PC-9 (cell line): Measurements from ENCODE around the gene GSTM1. TPM values are rescaled to one million over a fixed set of nuclear protein-coding genes. Genes with fewer than 3 reads are reported as not detected.

ENCODE experiments used
- BruUV-seq: library from RNA; stranded (reverse); fragments of 400-500 nt; replicated peaks from 2 replicates; lab custom pipeline; 2021; lab: Mats Ljungman, UMichigan
- CTCF ChIA-PET: fragments of 300-600 bp; sonication (Branson Sonifier 250); formaldehyde crosslinking; loops from one replicate; lab custom pipeline; 2022; ENCODE audit warnings: antibody characterized with exemption; lab: Charles Lee
- POLR2A ChIA-PET: fragments of 300-600 bp; sonication (Branson Sonifier 250); formaldehyde crosslinking; loops from one replicate; lab custom pipeline; 2022; ENCODE audit warnings: antibody characterized with exemption; ENCODE audit not compliant: unreplicated experiment; lab: Charles Lee
- DNase-seq, 2 experiments: peaks; one replicate each; pipeline versions ENCODE4 v3.0.0 to v3.0.0-alpha.2; 2015 to 2022; ENCODE audit warnings: mixed read lengths in 1 of 2
- H2AFZ ChIP-seq: fragments of 200-600 bp; sonication (generic); 2 replicates; pipeline ENCODE4 v1.8.1; 2017; ENCODE audit warnings: antibody characterized with exemption
- H3F3A ChIP-seq: fragments of 200-600 bp; sonication (generic); 2 replicates; pipeline ENCODE4 v1.8.1; 2017; ENCODE audit warnings: antibody characterized with exemption, mild to moderate bottlenecking, low read depth; ENCODE audit not compliant: insufficient read depth
- H3K27ac ChIP-seq: fragments of 200-600 bp; sonication (generic); 2 replicates; pipeline ENCODE4 v1.6.1; 2016; ENCODE audit warnings: mixed run types
- H3K27me3 ChIP-seq: fragments of 200-600 bp; sonication (generic); 2 replicates; pipeline ENCODE4 v1.6.1; 2016; ENCODE audit warnings: low read depth, mixed run types; ENCODE audit not compliant: insufficient read depth
- H3K36me3 ChIP-seq: fragments of 200-600 bp; sonication (generic); 2 replicates; pipeline ENCODE4 v1.6.1; 2016; ENCODE audit warnings: low read depth, mixed run types
- H3K4me1 ChIP-seq: fragments of 200-600 bp; sonication (generic); replicated peaks from 2 replicates; pipeline ENCODE4 v1.6.1; 2016; ENCODE audit warnings: mixed run types; ENCODE audit not compliant: insufficient read depth
- H3K4me2 ChIP-seq: fragments of 200-600 bp; sonication (generic); 2 replicates; pipeline ENCODE4 v1.6.1; 2017; ENCODE audit warnings: mixed run types
- H3K4me3 ChIP-seq: fragments of 200-600 bp; sonication (generic); 2 replicates; pipeline ENCODE4 v1.6.1; 2016; ENCODE audit warnings: mixed run types
- H3K79me2 ChIP-seq: fragments of 200-600 bp; sonication (generic); 2 replicates; pipeline ENCODE4 v1.6.1; 2017; ENCODE audit warnings: low read depth, mixed run types
- H3K9me2 ChIP-seq: fragments of 200-600 bp; sonication (generic); 2 replicates; pipeline ENCODE4 v1.8.1; 2017; ENCODE audit warnings: mild to moderate bottlenecking; ENCODE audit not compliant: insufficient read depth
- H3K9me3 ChIP-seq: fragments of 200-600 bp; sonication (generic); 2 replicates; pipeline ENCODE4 v1.8.1; 2016; ENCODE audit warnings: low read depth; ENCODE audit not compliant: insufficient read depth
- H4K20me1 ChIP-seq: fragments of 200-600 bp; sonication (generic); 2 replicates; pipeline ENCODE4 v1.8.1; 2017; ENCODE audit not compliant: insufficient read depth
- EZH2 ChIP-seq: fragments of 200-600 bp; sonication (generic); IDR thresholded peaks from 2 replicates; pipeline ENCODE4 v1.8.0; 2017; ENCODE audit warnings: antibody characterized with exemption, low read depth
- intact Hi-C: fragments of 100-400 bp; cut with micrococcal nuclease; formaldehyde crosslinking; loops from one replicate; pipeline ENCODE4 v1.10.0; 2022; ENCODE audit not compliant: unreplicated experiment
- total RNA-seq: library from RNA; stranded (reverse); gene quantifications from 2 replicates; pipeline ENCODE4 v1.2.3, GENCODE V29; 2021
- TF ChIP-seq, protein P1 (sequence below): fragments of 200-600 bp; sonication (generic); conservative IDR thresholded peaks from 2 replicates; pipeline ENCODE4 v1.6.1; 2017; ENCODE audit warnings: mixed run types, antibody characterized with exemption, mild to moderate bottlenecking, moderate library complexity

The GSTM1 gene
- total RNA-seq, 1 experiment from 2014 or later = not detected

DNA sequence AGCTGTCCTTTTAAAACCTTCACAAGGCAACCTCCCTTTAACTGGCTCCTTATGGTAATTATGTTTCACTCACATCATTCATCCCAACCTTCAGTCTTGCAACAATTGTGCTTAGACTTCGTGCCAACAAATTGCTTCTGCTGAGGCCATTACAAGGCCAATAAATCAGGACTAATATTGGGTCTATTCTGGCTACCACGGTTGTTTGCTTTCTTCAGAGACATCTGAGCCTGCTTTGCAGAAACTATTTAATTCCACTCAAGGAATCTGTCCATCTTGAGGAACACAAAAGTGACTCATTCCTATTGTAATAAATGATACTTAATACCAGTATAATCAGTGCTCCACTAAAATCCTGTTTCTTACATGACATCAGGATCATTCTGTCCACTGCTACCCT is 34.3 kb upstream of the GSTM1 start:
- CTCF ChIA-PET = no interaction called here

DNA sequence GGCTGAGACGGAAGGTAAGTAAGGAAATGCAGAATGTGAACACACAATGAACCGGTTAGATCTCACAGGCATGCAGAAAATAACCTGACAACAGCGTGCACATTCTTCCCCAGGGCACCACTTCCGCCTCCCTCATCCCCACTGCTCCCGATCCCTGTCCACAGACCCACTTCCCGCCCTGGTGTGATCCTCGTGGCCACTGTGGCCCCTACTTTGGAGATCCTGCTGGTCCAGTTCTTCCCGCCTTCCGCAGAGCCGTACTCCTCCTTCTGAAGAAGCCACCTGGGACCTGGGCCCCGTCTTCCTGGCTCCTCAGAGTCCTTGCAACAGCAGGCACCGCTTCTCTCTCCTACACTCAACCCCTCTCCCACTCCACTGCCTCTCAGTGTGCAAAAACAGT is 33.1 kb upstream of the GSTM1 start:
- no peaks in the 10 kb centered on the region for H3K9me2 ChIP-seq
- H3K9me3 ChIP-seq = peaks cover 3% of the 10 kb centered on the region; the same call in 1 of the 2 replicates
- H4K20me1 ChIP-seq = no peaks in the 10 kb centered on the region
- ChIA-PET CTCF (no interaction called here), POLR2A (no interaction called here)
- no peak for DNase-seq
- H2AFZ ChIP-seq = no peak overlapping the region
- H3K4me1 ChIP-seq = peaks cover 69% of the 10 kb centered on the region
- H3K4me3 ChIP-seq = no peak overlapping the region
- TF ChIP-seq EZH2 = no peak
- TF ChIP-seq, protein P1, sequence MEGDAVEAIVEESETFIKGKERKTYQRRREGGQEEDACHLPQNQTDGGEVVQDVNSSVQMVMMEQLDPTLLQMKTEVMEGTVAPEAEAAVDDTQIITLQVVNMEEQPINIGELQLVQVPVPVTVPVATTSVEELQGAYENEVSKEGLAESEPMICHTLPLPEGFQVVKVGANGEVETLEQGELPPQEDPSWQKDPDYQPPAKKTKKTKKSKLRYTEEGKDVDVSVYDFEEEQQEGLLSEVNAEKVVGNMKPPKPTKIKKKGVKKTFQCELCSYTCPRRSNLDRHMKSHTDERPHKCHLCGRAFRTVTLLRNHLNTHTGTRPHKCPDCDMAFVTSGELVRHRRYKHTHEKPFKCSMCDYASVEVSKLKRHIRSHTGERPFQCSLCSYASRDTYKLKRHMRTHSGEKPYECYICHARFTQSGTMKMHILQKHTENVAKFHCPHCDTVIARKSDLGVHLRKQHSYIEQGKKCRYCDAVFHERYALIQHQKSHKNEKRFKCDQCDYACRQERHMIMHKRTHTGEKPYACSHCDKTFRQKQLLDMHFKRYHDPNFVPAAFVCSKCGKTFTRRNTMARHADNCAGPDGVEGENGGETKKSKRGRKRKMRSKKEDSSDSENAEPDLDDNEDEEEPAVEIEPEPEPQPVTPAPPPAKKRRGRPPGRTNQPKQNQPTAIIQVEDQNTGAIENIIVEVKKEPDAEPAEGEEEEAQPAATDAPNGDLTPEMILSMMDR = no peak
- H3F3A ChIP-seq = peaks cover 24% of the 10 kb centered on the region; the same call in 1 of the 2 replicates
- BruUV-seq = no TSS peak
- intact Hi-C loops = no loop called here
- H3K79me2 ChIP-seq = no peaks in the 10 kb centered on the region
- H3K27me3 ChIP-seq = no peaks in the 10 kb centered on the region
- no peak overlapping the region for H3K27ac ChIP-seq
- peak overlapping the region; percentile 68; the same call in 1 of the 2 replicates for H3K4me2 ChIP-seq
- no peaks in the 10 kb centered on the region for H3K36me3 ChIP-seq

More for the DNA sequence above, 34.3 kb upstream of the GSTM1 start:
- no peak for TF ChIP-seq EZH2
- peak in 1 of 2 experiments; percentile 79 for DNase-seq
- intact Hi-C loops = no loop called here
- Histone ChIP-seq H3K4me3 (no peak overlapping the region), H3K27me3 (no peaks in the 10 kb centered on the region), H3K4me2 (peak overlapping the region; percentile 30), H3K4me1 (peaks cover 56% of the 10 kb centered on the region), H3K9me3 (peaks cover 3% of the 10 kb centered on the region; the same call in 1 of the 2 replicates), H3K9me2 (no peaks in the 10 kb centered on the region), H3K27ac (peak overlapping the region; percentile 16; the same call in 1 of the 2 replicates), H2AFZ (no peak overlapping the region), H3K36me3 (no peaks in the 10 kb centered on the region), H3K79me2 (no peaks in the 10 kb centered on the region), H3F3A (peaks cover 20% of the 10 kb centered on the region; the same call in 1 of the 2 replicates), H4K20me1 (no peaks in the 10 kb centered on the region)
- no TSS peak for BruUV-seq
- POLR2A ChIA-PET = no interaction called here

DNA sequence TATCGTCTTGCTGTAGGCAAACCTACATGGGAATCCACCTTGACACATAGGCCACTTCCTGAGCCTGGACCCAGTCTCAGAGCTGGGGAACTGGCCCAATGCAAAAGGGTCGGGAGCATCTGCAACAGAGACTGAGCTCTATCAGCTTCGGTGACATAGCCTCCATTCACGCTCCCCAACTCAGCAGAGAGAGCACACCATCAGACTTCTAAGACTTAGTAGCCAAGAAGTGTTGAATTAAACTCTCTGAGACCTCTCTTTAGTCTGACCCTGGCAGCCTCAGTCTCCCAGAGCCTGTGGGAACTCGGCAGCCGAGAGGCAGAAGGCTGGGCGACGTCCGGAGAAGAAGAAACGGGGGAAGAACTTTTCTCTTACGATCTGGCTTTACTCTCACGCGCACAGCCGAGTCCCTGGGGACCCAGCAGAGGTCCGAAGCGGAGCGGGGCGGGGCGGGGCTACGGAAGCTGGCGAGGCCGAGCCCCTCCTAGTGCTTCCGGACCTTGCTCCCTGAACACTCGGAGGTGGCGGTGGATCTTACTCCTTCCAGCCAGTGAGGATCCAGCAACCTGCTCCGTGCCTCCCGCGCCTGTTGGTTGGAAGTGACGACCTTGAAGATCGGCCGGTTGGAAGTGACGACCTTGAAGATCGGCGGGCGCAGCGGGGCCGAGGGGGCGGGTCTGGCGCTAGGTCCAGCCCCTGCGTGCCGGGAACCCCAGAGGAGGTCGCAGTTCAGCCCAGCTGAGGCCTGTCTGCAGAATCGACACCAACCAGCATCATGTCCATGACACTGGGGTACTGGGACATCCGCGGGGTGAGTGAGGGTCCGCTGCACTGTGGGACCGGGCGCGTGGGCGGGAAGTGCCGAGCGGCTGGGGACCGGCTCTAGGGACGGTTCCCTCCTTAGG is 31.8 kb upstream of the GSTM1 start, which contains the start of gene GSTM4:
Gene GSTM4 (plus strand): TSS at position 485 of the 905 bp plus-strand sequence. CDS start 291 bp downstream, at position 776.
- no peaks in the 10 kb centered on the region for H3K36me3 ChIP-seq
- no peaks in the 10 kb centered on the region for H3K27me3 ChIP-seq
- peak; percentile 43 to 50 for DNase-seq
- peak within 1 kb of the TSS; percentile 54 for H3K4me3 ChIP-seq
- peak within 1 kb of the TSS; percentile 76 for H2AFZ ChIP-seq
- H3K4me1 ChIP-seq = peaks cover 66% of the 10 kb centered on the region
- no peaks in the 10 kb centered on the region for H3K9me2 ChIP-seq
- H3K79me2 ChIP-seq = no peaks in the 10 kb centered on the region
- peak within 1 kb of the TSS; percentile 68 for H3K4me2 ChIP-seq
- H4K20me1 ChIP-seq = no peaks in the 10 kb centered on the region
- TF ChIP-seq, protein P1 = no peak
- TF ChIP-seq EZH2 = no peak
- no peak within 1 kb of the TSS for H3K27ac ChIP-seq
- CTCF ChIA-PET = interaction anchor here (0.8 kb wide), 1 partner anchor 16 kb away, joined by 3 read pairs; no protein-coding TSS in a partner anchor
- POLR2A ChIA-PET = interaction anchor here (0.6 to 0.7 kb wide), 3 partner anchors 16 to 530 kb away, joined by 3 to 5 read pairs (median 3); no protein-coding TSS in a partner anchor
- TSS peak; percentile 63 for BruUV-seq
- peaks cover 24% of the 10 kb centered on the region; the same call in 1 of the 2 replicates for H3F3A ChIP-seq
- H3K9me3 ChIP-seq = peaks cover 3% of the 10 kb centered on the region; the same call in 1 of the 2 replicates
- intact Hi-C loops = loop anchor here (5.0 kb wide), 1 partner anchor 61 kb away; no protein-coding TSS in a partner anchor
